Measurements from ENCODE around the gene HSPBAP1.
A peak's percentile ranks its signal among the peaks of the same experiment; 100 is the strongest.

Gene HSPBAP1

GRCh38 chr3:122797291-122797690 lies 3.7 kb upstream of the HSPBAP1 start:
- no peak for TF ChIP-seq CTCF (IDR thresholded peaks at IDR 0.05; ENCODE audit: extremely low read depth, missing control alignments)
- DNase-seq (ENCODE audit: low spot score): no peak

GRCh38 chr3:122795674-122796195 lies 2.1 kb upstream of the HSPBAP1 start:
- TF ChIP-seq CTCF (IDR thresholded peaks at IDR 0.05; ENCODE audit: extremely low read depth, missing control alignments): no peak
- DNase-seq (ENCODE audit: low spot score): no peak

- TF ChIP-seq CTCF (IDR thresholded peaks at IDR 0.05; ENCODE audit: extremely low read depth, missing control alignments): no peak
Measured at GRCh38 chr3:122794779-122795673, 1.4 kb upstream of the HSPBAP1 start, which contains the start of gene SLC49A4. Gene SLC49A4, plus strand, starts transcription at chr3:122795069. Its CDS starts 124 bp downstream, at chr3:122795193.

GRCh38 chr3:122794483-122794778 lies 800 bp upstream of the HSPBAP1 start:
- no peak for DNase-seq (ENCODE audit: low spot score)
- no peak for TF ChIP-seq CTCF (IDR thresholded peaks at IDR 0.05; ENCODE audit: extremely low read depth, missing control alignments)

More at GRCh38 chr3:122794779-122795673, 1.4 kb upstream of the HSPBAP1 start, which contains the start of gene SLC49A4:
- peak; percentile 96 for DNase-seq (ENCODE audit: low spot score)

GRCh38 chr3:122789585-122790273 lies 3.9 kb downstream of the HSPBAP1 start:
- no peak for TF ChIP-seq CTCF (IDR thresholded peaks at IDR 0.05; ENCODE audit: extremely low read depth, missing control alignments)
- DNase-seq (ENCODE audit: low spot score): no peak

GRCh38 chr3:122787872-122788271 lies 5.8 kb downstream of the HSPBAP1 start:
- DNase-seq (ENCODE audit: low spot score): no peak
- no peak for TF ChIP-seq CTCF (IDR thresholded peaks at IDR 0.05; ENCODE audit: extremely low read depth, missing control alignments)

GRCh38 chr3:122786066-122786465 lies 7.6 kb downstream of the HSPBAP1 start:
- TF ChIP-seq CTCF (IDR thresholded peaks at IDR 0.05; ENCODE audit: extremely low read depth, missing control alignments): no peak
- no peak for DNase-seq (ENCODE audit: low spot score)

Data from GM20000 (cell line).